HepG2 (cell line): Measurements from ENCODE around the gene DPH7. TPM values are rescaled to one million over a fixed set of nuclear protein-coding genes. Genes with fewer than 3 reads are reported as not detected.

Source experiments
- CBX2 ChIP-seq, 2 experiments: fragments of 200-600 bp in 1 of 2; sonication (generic); formaldehyde crosslinking in 1 of 2; IDR thresholded peaks; 2 replicates each; pipeline versions ENCODE4 v1.7.0 to v1.8.1; 2018 to 2022; ENCODE audit warnings: low read depth in 2 of 2, low read length in 1 of 2, mild to moderate bottlenecking in 1 of 2, missing genetic modification reagents in 1 of 2
- CCAR2 ChIP-seq: fragments of 200-400 bp; formaldehyde crosslinking; optimal IDR thresholded peaks from 2 replicates; pipeline ENCODE3; 2018; ENCODE audit warnings: low read depth, mild to moderate bottlenecking, low read length, moderate library complexity
- CHD4 ChIP-seq: fragments of 200-600 bp; sonication (generic); IDR thresholded peaks from 2 replicates; pipeline ENCODE4 v1.7.0; 2017; ENCODE audit warnings: mild to moderate bottlenecking, low read length, borderline replicate concordance
- GLI4 ChIP-seq: sonication (generic); formaldehyde crosslinking; IDR thresholded peaks from 2 replicates; pipeline ENCODE4 v1.5.1; 2020; ENCODE audit warnings: missing genetic modification reagents, mild to moderate bottlenecking, moderate library complexity, borderline replicate concordance
- KLF12 ChIP-seq: sonication (generic); formaldehyde crosslinking; IDR thresholded peaks from 2 replicates; pipeline ENCODE4 v1.4.0; 2020; ENCODE audit warnings: missing genetic modification reagents, borderline replicate concordance
- MAFK ChIP-seq, 2 experiments: IDR thresholded peaks in 1 of 2; conservative IDR thresholded peaks in 1 of 2; 2 replicates each; pipeline ENCODE4 v1.6.1; 2011; ENCODE audit warnings: improper control_type of control experiment in 2 of 2, low read length in 2 of 2
- MBD4 ChIP-seq: IDR thresholded peaks from 2 replicates; pipeline ENCODE4 v1.6.1; 2012; ENCODE audit warnings: low read length, inconsistent platforms, borderline replicate concordance
- MXI1 ChIP-seq: IDR thresholded peaks from 3 replicates; pipeline ENCODE4 v1.6.1; 2012; ENCODE audit warnings: low read depth, low read length, inconsistent platforms, borderline replicate concordance
- SP140L ChIP-seq: sonication (generic); formaldehyde crosslinking; IDR thresholded peaks from 2 replicates; pipeline ENCODE4 v1.4.0; 2020; ENCODE audit warnings: missing genetic modification reagents, borderline replicate concordance
- TFE3 ChIP-seq: IDR thresholded peaks from 2 replicates; pipeline ENCODE4 v1.6.1; 2016
- U2AF2 ChIP-seq: fragments of 200-400 bp; formaldehyde crosslinking; IDR thresholded peaks from 2 replicates; pipeline ENCODE4 v1.6.1; 2017; ENCODE audit warnings: low read depth, mild to moderate bottlenecking, low read length
- ZBTB43 ChIP-seq: sonication (generic); formaldehyde crosslinking; conservative IDR thresholded peaks from 2 replicates; pipeline ENCODE4 v1.4.0; 2020; ENCODE audit warnings: missing genetic modification reagents
- ZFP62 ChIP-seq: sonication (generic); formaldehyde crosslinking; IDR thresholded peaks from 2 replicates; pipeline ENCODE4 v1.4.0; 2020; ENCODE audit warnings: missing genetic modification reagents
- ZKSCAN5 ChIP-seq: sonication (generic); formaldehyde crosslinking; IDR thresholded peaks from 2 replicates; pipeline ENCODE4 v1.5.1; 2020; ENCODE audit warnings: mild to moderate bottlenecking, missing genetic modification reagents
- ZNF205 ChIP-seq: IDR thresholded peaks from 2 replicates; pipeline ENCODE4 v1.6.1; 2018; ENCODE audit warnings: missing biosample characterization, missing genetic modification reagents
- ZNF276 ChIP-seq: sonication (generic); formaldehyde crosslinking; IDR thresholded peaks from 2 replicates; pipeline ENCODE4 v1.4.0; 2020; ENCODE audit warnings: mild to moderate bottlenecking, low read depth, missing genetic modification reagents
- ZNF382 ChIP-seq: sonication (generic); formaldehyde crosslinking; IDR thresholded peaks from 2 replicates; pipeline ENCODE4 v1.5.0; 2020; ENCODE audit warnings: missing genetic modification reagents, mild to moderate bottlenecking, borderline replicate concordance
- ZNF432 ChIP-seq: sonication (generic); formaldehyde crosslinking; IDR thresholded peaks from 2 replicates; pipeline ENCODE4 v1.5.0; 2020; ENCODE audit warnings: missing genetic modification reagents, mild to moderate bottlenecking, borderline replicate concordance
- ZNF7 ChIP-seq: IDR thresholded peaks from 2 replicates; pipeline ENCODE4 v1.6.1; 2016; ENCODE audit warnings: missing biosample characterization, missing genetic modification reagents
- ZNF704 ChIP-seq: sonication (generic); formaldehyde crosslinking; IDR thresholded peaks from 2 replicates; pipeline ENCODE4 v1.8.1; 2023; ENCODE audit warnings: mild to moderate bottlenecking, inconsistent platforms, moderate library complexity, missing genetic modification reagents, borderline replicate concordance
- ZNF761 ChIP-seq: sonication (generic); formaldehyde crosslinking; conservative IDR thresholded peaks from 2 replicates; pipeline ENCODE4 v1.4.0; 2020; ENCODE audit warnings: mild to moderate bottlenecking, missing genetic modification reagents
- ZNF768 ChIP-seq: sonication (generic); formaldehyde crosslinking; IDR thresholded peaks from 2 replicates; pipeline ENCODE4 v1.4.0; 2020; ENCODE audit warnings: missing genetic modification reagents
- polyA plus RNA-seq, 8 experiments: library from polyadenylated mRNA; depleted of rRNA in 3 of 8; stranded (reverse) in 7 of 8; unstranded in 1 of 8; fragments of >200 nt; fragmentation: Illumina TruSeq in 4 of 8; extraction: Trizol in 4 of 8; gene quantifications; 2 replicates each; pipeline versions ENCODE4 v1.2.1 to v1.2.3, GENCODE V29; 2011 to 2016; ENCODE audit warnings: low read depth in 4 of 8, missing spikeins in 1 of 8, mixed read lengths in 1 of 8; ENCODE audit not compliant: insufficient read depth in 1 of 8
- total RNA-seq, 5 experiments: library from RNA; depleted of rRNA; stranded (reverse); fragments of >200 nt; fragmentation: Illumina TruSeq; extraction: Trizol; gene quantifications; 2 replicates each; pipeline ENCODE4 v1.2.3, GENCODE V29; 2016; ENCODE audit warnings: low read depth in 1 of 5

Gene DPH7
- total and polyA plus RNA-seq, 2 of the 13 experiments (the other 11 are each of a cell fraction or from before 2014, with no cell fraction given), result 27.6 to 31.6 TPM

GRCh38 chr9:137578518-137579258 is at the start of gene DPH7 (continued):
- no peak for TF ChIP-seq ZNF382 (CRISPR knock-in tag)
- TF ChIP-seq GLI4 (CRISPR knock-in tag), result peak; percentile 61; the same call in 1 of the 2 replicates
- TF ChIP-seq CBX2 (IDR thresholded peaks at IDR 0.05; ENCODE audit: low read depth, low read length), result no peak
- no peak for TF ChIP-seq CBX2 (CRISPR knock-in tag; IDR thresholded peaks at IDR 0.05; ENCODE audit: low read depth)
- no peak for TF ChIP-seq ZKSCAN5
- peak; percentile 51; the same call in 1 of the 2 replicates for TF ChIP-seq ZNF768 (CRISPR knock-in tag)
- TF ChIP-seq MXI1, result peak; percentile 76; the same call in 2 of the 3 replicates
- TF ChIP-seq ZNF7, result no peak
- TF ChIP-seq MAFK (conservative IDR thresholded peaks at IDR 0.05 in 1 of 2, IDR thresholded peaks at IDR 0.05 in 1 of 2; ENCODE audit: low read length in 2 of 2), result no peak
- peak; percentile 90 for TF ChIP-seq ZNF276 (CRISPR knock-in tag)
- no peak for TF ChIP-seq U2AF2
- peak; percentile 42; the same call in 1 of the 2 replicates for TF ChIP-seq SP140L (CRISPR knock-in tag)
- peak; percentile 68; the same call in 1 of the 2 replicates for TF ChIP-seq KLF12
- no peak for TF ChIP-seq MBD4
- no peak for TF ChIP-seq TFE3 (CRISPR knock-in tag)
- TF ChIP-seq ZNF432 (CRISPR knock-in tag), result no peak
- TF ChIP-seq ZNF704 (CRISPR knock-in tag), result no peak
- peak; percentile 71; the same call in 1 of the 2 replicates for TF ChIP-seq ZBTB43 (CRISPR knock-in tag)
- 0 out of 2 replicates have a peak, but pooled peaks have one; percentile 65 for TF ChIP-seq ZNF761 (CRISPR knock-in tag)
- no peak; the same call in 1 of the 2 replicates for TF ChIP-seq ZNF205 (CRISPR knock-in tag)
- no peak for TF ChIP-seq CHD4
- no peak for TF ChIP-seq ZFP62
- TF ChIP-seq CCAR2, result peak; percentile 57
